Suprapubic skin (tissue), 4 donors: ENCODE results near the gene DBI. TPM values are rescaled to one million over a fixed set of nuclear protein-coding genes. Genes with fewer than 3 reads are reported as not detected.

Experiments
- DNase-seq, 2 donors: peaks; one replicate each; pipeline ENCODE4 v3.0.0-alpha.2; 2019; ENCODE audit warnings: low spot score in 2 of 2
- H3K27ac ChIP-seq: fragments of 200-600 bp; sonication (generic); one replicate; pipeline ENCODE4 v1.5.1; 2019
- H3K27me3 ChIP-seq: fragments of 200-600 bp; sonication (generic); one replicate; pipeline ENCODE4 v1.5.1; 2019
- H3K36me3 ChIP-seq: fragments of 200-600 bp; sonication (generic); one replicate; pipeline ENCODE4 v1.5.1; 2019
- H3K4me1 ChIP-seq: fragments of 200-600 bp; sonication (generic); one replicate; pipeline ENCODE4 v1.5.1; 2019
- H3K4me3 ChIP-seq: fragments of 200-600 bp; sonication (generic); one replicate; pipeline ENCODE4 v1.5.1; 2019; ENCODE audit warnings: mild to moderate bottlenecking
- H3K9me3 ChIP-seq: fragments of 200-600 bp; sonication (generic); one replicate; pipeline ENCODE4 v1.5.1; 2019
- CTCF ChIP-seq, 2 donors: fragments of 200-600 bp in 1 of 2; fragments of 450-650 bp in 1 of 2; sonication (generic) in 1 of 2; IDR thresholded peaks; one replicate each; pipeline ENCODE4 v1.5.1; 2016 to 2019; ENCODE audit warnings: antibody characterized with exemption in 2 of 2, mild to moderate bottlenecking in 1 of 2, moderate library complexity in 1 of 2
- EP300 ChIP-seq: sonication (generic); formaldehyde crosslinking; IDR thresholded peaks from one replicate; pipeline ENCODE4 v1.6.1; 2017; ENCODE audit warnings: antibody characterized with exemption
- POLR2A ChIP-seq, 2 donors: fragments of 450-650 bp; IDR thresholded peaks; one replicate each; pipeline ENCODE4 v1.6.1; 2017; ENCODE audit warnings: antibody characterized with exemption in 2 of 2, mild to moderate bottlenecking in 2 of 2, moderate library complexity in 2 of 2
- POLR2AphosphoS5 ChIP-seq, 3 donors: sonication (generic); formaldehyde crosslinking; IDR thresholded peaks; one replicate each; pipeline ENCODE4 v1.6.1; 2017; ENCODE audit warnings: antibody characterized with exemption in 3 of 3
- WGBS: methylation state at CpG from one replicate; pipeline ENCODE4 v1.1.5; 2018; 5-methylcytosine and 5-hydroxymethylcytosine counted together
- total RNA-seq, 4 donors: library from RNA; depleted of rRNA; stranded (reverse); fragments of >200 nt; gene quantifications; one replicate each; pipeline ENCODE4 v1.1.0, GENCODE V29; 2016

DBI gene
- total RNA-seq, result 100 to 1,000 TPM; 242 to 376 (median 273) TPM

DNA sequence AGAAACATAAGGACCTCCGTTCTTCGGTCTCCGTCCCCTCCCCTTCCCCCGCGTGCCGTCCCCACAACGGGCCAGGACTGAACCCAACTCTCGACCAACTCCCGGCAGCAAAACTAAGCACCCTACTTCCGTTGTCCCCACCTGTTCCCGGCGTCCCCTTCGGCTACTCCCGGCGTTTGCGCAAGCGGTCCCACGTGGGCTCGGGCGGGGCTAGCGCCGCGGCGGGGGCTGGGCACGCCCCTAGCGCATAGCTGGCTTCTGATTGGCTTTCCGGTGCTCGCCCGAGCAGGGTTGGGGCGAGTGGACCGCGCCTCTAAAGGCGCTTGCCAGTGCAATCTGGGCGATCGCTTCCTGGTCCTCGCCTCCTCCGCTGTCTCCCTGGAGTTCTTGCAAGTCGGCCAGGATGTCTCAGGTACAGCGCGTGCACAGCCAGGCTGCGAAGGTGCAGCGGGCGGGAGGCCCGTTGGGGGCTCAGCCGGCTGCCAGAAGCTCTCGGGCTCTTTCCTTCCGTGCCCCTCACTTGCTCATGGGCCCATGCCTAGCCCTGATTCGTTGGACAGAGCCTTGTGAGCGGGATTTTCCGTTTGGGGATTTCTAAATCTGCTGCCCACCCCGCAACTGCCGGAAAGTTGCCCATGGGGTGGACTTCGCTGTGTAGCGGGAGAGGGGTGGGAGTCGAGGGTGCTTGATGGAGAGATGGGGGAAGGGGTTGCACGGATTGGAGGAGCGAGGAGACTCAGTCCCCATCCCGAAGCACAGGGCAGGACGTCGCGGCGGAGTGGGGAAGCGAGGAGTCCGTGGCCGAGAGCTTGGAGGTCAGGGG is at the start of gene DBI, which contains the start of gene C2orf76:
DBI (plus strand) TSS at position 329 of the 823 bp plus-strand sequence; CDS start at position 404, 75 bp downstream.
C2orf76 (minus strand) TSS at position 186 of the 823 bp plus-strand sequence. CDS start 26,875 bp downstream, outside the sequence.
- H3K36me3 ChIP-seq, result peaks cover 33% of the 10 kb centered on the region
- TF ChIP-seq CTCF (IDR thresholded peaks at IDR 0.05), result no peak
- peak; percentile 56 to 78 for TF ChIP-seq POLR2A (IDR thresholded peaks at IDR 0.05)
- no peak for TF ChIP-seq EP300
- peak; percentile 81 to 96 (median 95) for TF ChIP-seq POLR2AphosphoS5 (IDR thresholded peaks at IDR 0.05)
- 0% methylated on average over 29 of the region's 65 CpGs for WGBS
- peak within 1 kb of the TSS; percentile 64 for H3K4me3 ChIP-seq
- no peaks in the 10 kb centered on the region for H3K9me3 ChIP-seq
- peaks cover 34% of the 10 kb centered on the region for H3K4me1 ChIP-seq
- DNase-seq, result peak; percentile 97
- no peaks in the 10 kb centered on the region for H3K27me3 ChIP-seq
- peak within 1 kb of the TSS; percentile 90 for H3K27ac ChIP-seq

DNA sequence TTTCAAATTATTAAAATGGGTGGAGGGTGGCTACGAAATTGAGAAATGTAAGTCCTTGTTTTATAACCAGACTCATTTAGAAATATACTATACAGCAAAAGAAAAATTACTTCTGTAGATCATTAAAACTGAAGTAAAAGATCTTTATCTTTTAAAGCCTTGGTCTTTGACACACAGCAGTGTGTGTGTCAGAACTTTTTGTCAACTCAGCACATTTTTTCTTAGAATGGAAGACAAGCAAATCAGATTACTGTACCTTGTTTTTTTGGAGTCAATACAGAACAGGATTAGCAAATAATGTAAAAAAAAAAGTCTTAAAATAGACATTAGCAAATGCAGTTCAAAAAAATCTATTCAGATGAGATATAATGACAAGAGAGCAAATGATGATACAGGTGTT is 49.2 kb upstream of the DBI start:
- no peak overlapping the region for H3K4me3 ChIP-seq
- no peaks in the 10 kb centered on the region for H3K36me3 ChIP-seq
- no peak overlapping the region for H3K27ac ChIP-seq
- 73% methylated on average over 1 of the region's 1 CpG for WGBS
- H3K4me1 ChIP-seq, result peaks cover 30% of the 10 kb centered on the region
- no peaks in the 10 kb centered on the region for H3K9me3 ChIP-seq
- DNase-seq, result no peak
- H3K27me3 ChIP-seq, result no peaks in the 10 kb centered on the region
- TF ChIP-seq CTCF (IDR thresholded peaks at IDR 0.05), result no peak
- TF ChIP-seq EP300, result no peak
- TF ChIP-seq POLR2A (IDR thresholded peaks at IDR 0.05), result no peak
- TF ChIP-seq POLR2AphosphoS5 (IDR thresholded peaks at IDR 0.05), result no peak

- WGBS, result 65% methylated on average over 7 of the region's 7 CpGs
- TF ChIP-seq POLR2AphosphoS5 (IDR thresholded peaks at IDR 0.05) (no peak), POLR2A (IDR thresholded peaks at IDR 0.05) (no peak), EP300 (no peak), CTCF (IDR thresholded peaks at IDR 0.05) (no peak)
- peaks cover 40% of the 10 kb centered on the region for H3K4me1 ChIP-seq
Measured at GRCh38 chr2:119319593-119319992, 47.2 kb upstream of the DBI start.

DNA sequence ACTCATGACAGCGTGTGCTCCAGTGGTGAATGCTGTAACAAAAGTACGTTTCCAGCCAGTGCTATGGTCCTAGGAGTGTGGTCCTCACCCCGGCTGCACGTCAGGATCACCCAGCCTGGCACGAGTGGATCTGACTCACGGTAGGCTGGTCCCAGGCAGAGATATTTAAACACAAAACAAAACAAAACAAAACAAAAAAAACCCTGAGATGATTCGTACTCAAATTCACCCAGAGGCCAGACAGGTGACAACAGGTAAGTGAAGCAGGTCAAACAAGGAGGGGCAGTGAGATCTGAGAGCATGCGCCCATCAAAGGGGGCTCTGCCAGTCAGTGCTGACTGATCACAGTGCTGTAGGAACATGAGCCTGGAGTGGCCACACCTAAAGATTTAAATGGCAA is 43.3 kb upstream of the DBI start:
- H3K36me3 ChIP-seq, result no peaks in the 10 kb centered on the region
- 56% methylated on average over 8 of the region's 8 CpGs for WGBS
- peaks cover 10% of the 10 kb centered on the region for H3K4me1 ChIP-seq
- peak overlapping the region; percentile 63 for H3K27ac ChIP-seq
- no peaks in the 10 kb centered on the region for H3K9me3 ChIP-seq
- DNase-seq, result no peak
- H3K4me3 ChIP-seq, result no peak overlapping the region
- H3K27me3 ChIP-seq, result no peaks in the 10 kb centered on the region
- TF ChIP-seq EP300 (no peak), CTCF (IDR thresholded peaks at IDR 0.05) (no peak), POLR2AphosphoS5 (IDR thresholded peaks at IDR 0.05) (no peak), POLR2A (IDR thresholded peaks at IDR 0.05) (no peak)

More at GRCh38 chr2:119319593-119319992, 47.2 kb upstream of the DBI start:
- Histone ChIP-seq H3K27ac (no peak overlapping the region), H3K4me3 (no peak overlapping the region), H3K27me3 (no peaks in the 10 kb centered on the region), H3K36me3 (no peaks in the 10 kb centered on the region), H3K9me3 (no peaks in the 10 kb centered on the region)
- no peak for DNase-seq

DNA sequence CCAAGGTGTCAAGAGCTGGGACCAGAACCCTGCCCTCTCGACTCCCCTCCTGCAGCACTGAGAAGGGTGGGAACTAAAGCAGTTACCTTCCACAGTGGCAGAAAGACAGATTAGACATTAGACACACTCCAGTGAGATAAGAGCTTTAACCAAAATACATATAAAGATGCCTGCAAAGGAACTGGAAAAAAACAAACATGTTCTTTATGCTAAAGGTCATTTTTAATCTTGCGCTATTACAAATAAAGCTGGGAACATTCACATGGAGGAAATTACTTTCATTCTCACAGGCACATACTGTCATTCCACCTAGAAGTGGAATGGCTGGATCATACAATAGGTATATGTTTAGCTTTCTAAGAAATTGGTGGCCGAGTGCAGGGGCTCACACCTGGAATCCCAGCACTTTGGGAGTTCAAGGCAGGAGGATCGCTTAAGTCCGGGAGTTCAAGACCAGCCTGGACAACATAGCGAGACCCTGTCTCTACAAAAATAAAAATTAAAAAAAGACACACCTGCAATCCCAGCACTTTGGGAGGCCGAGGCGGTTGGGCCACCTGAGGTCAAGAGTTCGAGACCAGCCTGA is 42.0 kb upstream of the DBI start:
- no peak for DNase-seq
- peaks cover 10% of the 10 kb centered on the region for H3K4me1 ChIP-seq
- H3K27ac ChIP-seq, result no peak overlapping the region
- H3K4me3 ChIP-seq, result no peak overlapping the region
- H3K9me3 ChIP-seq, result no peaks in the 10 kb centered on the region
- WGBS, result 89% methylated on average over 9 of the region's 9 CpGs
- TF ChIP-seq CTCF (IDR thresholded peaks at IDR 0.05), result no peak
- no peak for TF ChIP-seq EP300
- TF ChIP-seq POLR2A (IDR thresholded peaks at IDR 0.05), result no peak
- TF ChIP-seq POLR2AphosphoS5 (IDR thresholded peaks at IDR 0.05), result no peak
- H3K27me3 ChIP-seq, result no peaks in the 10 kb centered on the region
- no peaks in the 10 kb centered on the region for H3K36me3 ChIP-seq
